ENCODE data around the gene RPTOR.

GRCh38 chr17:80558046-80558445 is 13.4 kb downstream of the RPTOR start:
- TF ChIP-seq, protein P1, sequence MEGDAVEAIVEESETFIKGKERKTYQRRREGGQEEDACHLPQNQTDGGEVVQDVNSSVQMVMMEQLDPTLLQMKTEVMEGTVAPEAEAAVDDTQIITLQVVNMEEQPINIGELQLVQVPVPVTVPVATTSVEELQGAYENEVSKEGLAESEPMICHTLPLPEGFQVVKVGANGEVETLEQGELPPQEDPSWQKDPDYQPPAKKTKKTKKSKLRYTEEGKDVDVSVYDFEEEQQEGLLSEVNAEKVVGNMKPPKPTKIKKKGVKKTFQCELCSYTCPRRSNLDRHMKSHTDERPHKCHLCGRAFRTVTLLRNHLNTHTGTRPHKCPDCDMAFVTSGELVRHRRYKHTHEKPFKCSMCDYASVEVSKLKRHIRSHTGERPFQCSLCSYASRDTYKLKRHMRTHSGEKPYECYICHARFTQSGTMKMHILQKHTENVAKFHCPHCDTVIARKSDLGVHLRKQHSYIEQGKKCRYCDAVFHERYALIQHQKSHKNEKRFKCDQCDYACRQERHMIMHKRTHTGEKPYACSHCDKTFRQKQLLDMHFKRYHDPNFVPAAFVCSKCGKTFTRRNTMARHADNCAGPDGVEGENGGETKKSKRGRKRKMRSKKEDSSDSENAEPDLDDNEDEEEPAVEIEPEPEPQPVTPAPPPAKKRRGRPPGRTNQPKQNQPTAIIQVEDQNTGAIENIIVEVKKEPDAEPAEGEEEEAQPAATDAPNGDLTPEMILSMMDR (IDR thresholded peaks at IDR 0.05; ENCODE audit: borderline replicate concordance, extremely low read depth, low read length, poor library complexity, severe bottlenecking): no peak
- TF ChIP-seq EZH2 (IDR thresholded peaks at IDR 0.05; ENCODE audit: borderline replicate concordance, low read depth, low read length, severe bottlenecking): no peak
